CD4-positive, alpha-beta T cell treated with Interleukin-17A for 1 hour (primary cell): ENCODE results near the gene TRPM3.
A peak's percentile ranks its signal among the peaks of the same experiment; 100 is the strongest.
"Not testable (repeated sequence)": the region's sequence is repeated elsewhere in the genome, so short reads cannot be mapped to it uniquely, and the experiment has no call there.

Experiments
- DNase-seq: peaks from one replicate; pipeline ENCODE4 v3.0.0-alpha.2; 2020

TRPM3 gene

GRCh38 chr9:70639853-70640814 lies 481.3 kb downstream of the TRPM3 start:
- peak; percentile 43 for DNase-seq

GRCh38 chr9:70635790-70636189 lies 485.6 kb downstream of the TRPM3 start:
- DNase-seq, result no peak

GRCh38 chr9:70634696-70635095 lies 486.7 kb downstream of the TRPM3 start:
- no peak for DNase-seq

- no peak for DNase-seq
These were observed 490.4 kb downstream of the TRPM3 start for GRCh38 chr9:70630971-70631370.

- not testable (repeated sequence) for DNase-seq
These were observed 492.2 kb downstream of the TRPM3 start for GRCh38 chr9:70629080-70629685.

GRCh38 chr9:70625078-70625477 lies 496.3 kb downstream of the TRPM3 start:
- DNase-seq, result no peak

- no peak for DNase-seq
These were observed 502.6 kb downstream of the TRPM3 start for GRCh38 chr9:70618784-70619183.

- no peak for DNase-seq
These were observed 504.2 kb downstream of the TRPM3 start for GRCh38 chr9:70617033-70617828.

GRCh38 chr9:70616228-70616990 lies 505.0 kb downstream of the TRPM3 start:
- no peak for DNase-seq

- no peak for DNase-seq
These were observed 505.8 kb downstream of the TRPM3 start for GRCh38 chr9:70615464-70616138.

- DNase-seq, result no peak
These were observed 506.5 kb downstream of the TRPM3 start for GRCh38 chr9:70614786-70615463.

GRCh38 chr9:70613024-70613768 lies 508.2 kb downstream of the TRPM3 start:
- DNase-seq, result no peak

- no peak for DNase-seq
These were observed 511.2 kb downstream of the TRPM3 start for GRCh38 chr9:70610287-70610644.

GRCh38 chr9:70609542-70610286 lies 511.7 kb downstream of the TRPM3 start:
- DNase-seq, result no peak

GRCh38 chr9:70609011-70609410 lies 512.4 kb downstream of the TRPM3 start:
- no peak for DNase-seq

GRCh38 chr9:70607926-70608325 lies 513.5 kb downstream of the TRPM3 start:
- DNase-seq, result peak; percentile 28

- no peak for DNase-seq
These were observed 514.1 kb downstream of the TRPM3 start for GRCh38 chr9:70607329-70607728.

- DNase-seq, result no peak
These were observed 518.4 kb downstream of the TRPM3 start for GRCh38 chr9:70603020-70603411.

GRCh38 chr9:70602321-70603019 lies 519.0 kb downstream of the TRPM3 start:
- peak; percentile 64 for DNase-seq
